ENCODE measurements around the gene CGREF1.

Gene CGREF1

GRCh38 chr2:27135478-27135955, 16.6 kb upstream of the CGREF1 start:
- peaks cover 30% of the 10 kb centered on the region for H3K36me3 ChIP-seq
- no peaks in the 10 kb centered on the region for H3K27me3 ChIP-seq
- H3K9me3 ChIP-seq = no peaks in the 10 kb centered on the region
- peaks cover 15 to 17% of the 10 kb centered on the region in 2 experiments for H3K4me1 ChIP-seq (ENCODE audit: control insufficient read depth in 1 of 2, insufficient read depth in 1 of 2, low read depth in 1 of 2, low read length in 1 of 2)
- TF ChIP-seq, protein P1, sequence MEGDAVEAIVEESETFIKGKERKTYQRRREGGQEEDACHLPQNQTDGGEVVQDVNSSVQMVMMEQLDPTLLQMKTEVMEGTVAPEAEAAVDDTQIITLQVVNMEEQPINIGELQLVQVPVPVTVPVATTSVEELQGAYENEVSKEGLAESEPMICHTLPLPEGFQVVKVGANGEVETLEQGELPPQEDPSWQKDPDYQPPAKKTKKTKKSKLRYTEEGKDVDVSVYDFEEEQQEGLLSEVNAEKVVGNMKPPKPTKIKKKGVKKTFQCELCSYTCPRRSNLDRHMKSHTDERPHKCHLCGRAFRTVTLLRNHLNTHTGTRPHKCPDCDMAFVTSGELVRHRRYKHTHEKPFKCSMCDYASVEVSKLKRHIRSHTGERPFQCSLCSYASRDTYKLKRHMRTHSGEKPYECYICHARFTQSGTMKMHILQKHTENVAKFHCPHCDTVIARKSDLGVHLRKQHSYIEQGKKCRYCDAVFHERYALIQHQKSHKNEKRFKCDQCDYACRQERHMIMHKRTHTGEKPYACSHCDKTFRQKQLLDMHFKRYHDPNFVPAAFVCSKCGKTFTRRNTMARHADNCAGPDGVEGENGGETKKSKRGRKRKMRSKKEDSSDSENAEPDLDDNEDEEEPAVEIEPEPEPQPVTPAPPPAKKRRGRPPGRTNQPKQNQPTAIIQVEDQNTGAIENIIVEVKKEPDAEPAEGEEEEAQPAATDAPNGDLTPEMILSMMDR (IDR thresholded peaks at IDR 0.05) = no peak
- peak overlapping the region; percentile 87 for H3K27ac ChIP-seq
- H3K4me3 ChIP-seq (ENCODE audit: low read depth in 1 of 2, low read length in 1 of 2) = no peak overlapping the region

DNA sequence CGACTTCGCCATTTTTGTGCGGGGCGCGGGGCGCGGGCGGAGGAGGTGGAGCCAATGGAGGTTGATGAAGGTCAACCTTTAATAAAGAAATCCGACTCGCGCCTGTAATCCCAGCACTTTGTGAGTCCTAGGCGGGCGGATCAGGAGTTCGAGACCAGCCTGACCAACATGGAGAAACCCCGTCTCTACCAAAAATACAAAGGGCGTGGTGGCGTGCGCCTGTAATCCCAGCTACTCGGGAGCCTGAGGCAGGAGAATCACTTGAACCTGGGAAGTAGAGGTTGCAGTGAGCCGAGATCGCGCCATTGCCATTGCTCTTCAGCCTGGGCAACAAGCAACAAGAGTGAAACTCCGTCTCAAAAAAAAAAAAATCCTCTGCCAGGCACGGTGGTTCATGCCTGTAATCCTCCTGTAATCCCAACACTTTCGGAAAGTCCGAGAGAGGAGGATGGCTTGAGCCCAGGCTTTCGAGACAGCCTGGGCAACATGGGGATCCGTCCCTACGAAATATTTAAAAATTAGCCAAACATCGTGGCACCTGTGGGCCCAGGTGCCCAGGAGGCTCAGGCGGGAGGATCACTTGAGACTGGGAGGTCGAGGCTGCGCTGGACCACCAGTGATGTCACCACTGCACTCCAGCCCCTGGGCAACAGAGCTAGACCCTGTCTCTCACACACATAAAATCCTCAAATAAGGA, 16.0 kb upstream of the CGREF1 start:
- Histone ChIP-seq H3K27ac (peak overlapping the region; percentile 87), H3K4me3 (ENCODE audit: low read depth in 1 of 2, low read length in 1 of 2) (peak overlapping the region; percentile 92 to 93), H3K27me3 (no peaks in the 10 kb centered on the region), H3K36me3 (peaks cover 35% of the 10 kb centered on the region), H3K9me3 (no peaks in the 10 kb centered on the region), H3K4me1 (ENCODE audit: control insufficient read depth in 1 of 2, insufficient read depth in 1 of 2, low read depth in 1 of 2, low read length in 1 of 2) (peaks cover 15 to 17% of the 10 kb centered on the region in 2 experiments)
- TF ChIP-seq, protein P1 (IDR thresholded peaks at IDR 0.05) = peak; percentile 2

DNA sequence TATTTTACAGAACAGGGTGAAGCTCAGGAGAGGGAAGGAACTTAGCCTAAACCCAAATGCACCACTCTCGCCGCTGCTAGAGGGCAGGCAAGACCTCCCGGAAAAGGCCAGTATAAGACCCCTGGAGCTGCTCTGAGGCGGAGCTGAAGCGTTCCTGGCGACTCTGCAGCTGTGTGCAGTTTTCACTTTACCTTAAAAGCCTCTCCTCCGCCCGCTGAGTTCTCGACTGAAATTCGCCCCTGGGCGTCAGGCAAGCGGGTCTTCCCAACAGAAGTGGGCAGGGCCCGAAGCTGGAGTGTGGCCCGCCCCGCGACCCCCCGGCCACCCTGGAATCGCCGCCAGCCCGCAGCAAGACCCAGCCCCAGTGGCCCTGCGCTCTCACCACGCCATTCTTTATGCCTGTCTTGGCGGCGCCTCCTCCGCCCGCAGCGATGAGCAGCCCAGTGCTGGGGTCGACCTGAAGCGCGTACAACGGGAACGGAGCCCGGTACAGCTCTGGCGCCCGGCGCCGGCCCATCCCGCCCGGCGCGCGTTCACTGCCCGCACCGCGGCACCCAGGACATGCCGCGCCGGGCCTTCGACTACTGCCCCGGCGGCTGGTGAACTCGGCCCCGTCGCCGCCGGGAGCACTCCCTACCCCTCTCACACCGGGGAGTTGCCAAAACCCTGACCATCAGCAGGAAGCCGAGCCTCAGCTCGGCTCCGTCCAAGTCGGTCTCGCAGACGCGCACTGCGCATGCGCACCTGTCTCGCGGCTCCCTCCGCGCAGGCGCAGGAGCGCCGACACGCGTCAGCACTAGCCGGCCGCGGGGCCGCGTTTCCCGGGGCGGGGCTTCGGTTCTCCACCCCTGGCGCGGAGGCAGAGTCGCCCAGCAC, 15.2 kb upstream of the CGREF1 start, which contains the start of gene PREB:
TSS of gene PREB (minus strand) at position 732 of the 876 bp plus-strand sequence. CDS start at position 517, 215 bp downstream.
- TF ChIP-seq, protein P1 (IDR thresholded peaks at IDR 0.05) = peak; percentile 40
- H3K4me1 ChIP-seq (ENCODE audit: control insufficient read depth in 1 of 2, insufficient read depth in 1 of 2, low read depth in 1 of 2, low read length in 1 of 2) = peaks cover 15 to 17% of the 10 kb centered on the region in 2 experiments

DNA sequence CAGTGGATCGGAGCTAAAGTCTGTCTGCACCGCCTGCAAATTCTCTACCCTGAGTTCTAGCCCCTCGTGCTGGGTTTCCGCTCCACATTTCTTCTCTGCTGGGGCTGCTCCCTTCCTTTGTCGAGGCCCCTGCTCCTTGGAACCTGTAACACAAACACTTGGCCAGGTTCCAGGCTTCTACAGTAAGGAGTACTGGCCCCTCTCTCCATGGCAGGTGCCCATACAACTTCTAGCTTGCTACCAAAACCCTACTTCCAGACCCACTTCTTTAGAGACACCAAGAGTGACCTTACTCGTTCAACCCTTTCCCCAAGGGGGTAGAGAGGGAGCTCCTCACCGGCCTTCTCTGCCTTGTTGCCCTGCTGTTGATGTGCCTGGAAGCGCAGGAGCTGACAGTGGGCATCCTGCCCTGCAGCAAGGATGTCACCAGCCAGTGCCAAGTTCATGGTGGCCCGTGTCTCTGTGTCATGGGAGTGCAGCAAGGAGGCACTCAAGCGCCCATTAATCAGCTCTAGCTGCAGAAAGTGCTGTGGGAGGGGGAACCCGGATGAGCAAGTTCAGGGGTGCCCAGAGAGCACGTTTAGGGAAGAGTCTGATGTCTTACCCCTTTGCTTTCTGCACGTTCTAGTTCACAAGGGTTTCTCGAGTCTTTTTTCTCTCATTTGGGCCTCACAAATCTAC, 14.4 kb upstream of the CGREF1 start:
- Histone ChIP-seq H3K4me3 (ENCODE audit: low read depth in 1 of 2, low read length in 1 of 2) (peak overlapping the region; percentile 92 to 93), H3K4me1 (ENCODE audit: control insufficient read depth in 1 of 2, insufficient read depth in 1 of 2, low read depth in 1 of 2, low read length in 1 of 2) (peaks cover 15 to 17% of the 10 kb centered on the region in 2 experiments), H3K36me3 (peaks cover 51% of the 10 kb centered on the region), H3K27ac (peak overlapping the region; percentile 87), H3K9me3 (no peaks in the 10 kb centered on the region), H3K27me3 (no peaks in the 10 kb centered on the region)
- TF ChIP-seq, protein P1 (IDR thresholded peaks at IDR 0.05) = no peak

More for the DNA sequence above, 15.2 kb upstream of the CGREF1 start, which contains the start of gene PREB:
- H3K4me3 ChIP-seq (ENCODE audit: low read depth in 1 of 2, low read length in 1 of 2) = peak within 1 kb of the TSS; percentile 92 to 93
- peak within 1 kb of the TSS; percentile 87 for H3K27ac ChIP-seq
- no peaks in the 10 kb centered on the region for H3K9me3 ChIP-seq
- H3K27me3 ChIP-seq = no peaks in the 10 kb centered on the region
- H3K36me3 ChIP-seq = peaks cover 43% of the 10 kb centered on the region

DNA sequence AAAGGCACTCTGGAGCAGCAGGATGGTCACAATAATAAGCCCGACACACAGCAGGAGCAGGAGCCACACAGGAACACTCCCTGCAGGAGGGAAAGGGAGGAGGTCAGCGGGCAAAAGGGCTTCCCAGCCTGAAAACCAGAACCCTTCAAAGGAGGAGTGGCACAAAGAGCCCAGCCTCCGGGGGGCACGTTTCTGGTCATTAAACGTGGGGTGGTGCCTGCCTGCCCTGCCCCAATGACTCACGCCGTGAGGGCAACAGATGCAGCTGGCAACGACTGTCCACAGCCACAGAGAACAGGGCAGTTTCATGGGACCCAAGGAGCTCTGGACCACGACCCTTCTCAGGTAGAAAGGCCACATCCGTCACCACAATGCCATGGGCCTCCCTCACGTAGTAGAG, 12.5 kb upstream of the CGREF1 start:
- Histone ChIP-seq H3K27ac (no peak overlapping the region), H3K4me3 (ENCODE audit: low read depth in 1 of 2, low read length in 1 of 2) (no peak overlapping the region)

More for the DNA sequence above, 12.5 kb upstream of the CGREF1 start:
- H3K4me1 ChIP-seq (ENCODE audit: control insufficient read depth in 1 of 2, insufficient read depth in 1 of 2, low read depth in 1 of 2, low read length in 1 of 2) = peaks cover 15 to 17% of the 10 kb centered on the region in 2 experiments
- TF ChIP-seq, protein P1 (IDR thresholded peaks at IDR 0.05) = no peak
- peaks cover 55% of the 10 kb centered on the region for H3K36me3 ChIP-seq
- no peaks in the 10 kb centered on the region for H3K27me3 ChIP-seq
- no peaks in the 10 kb centered on the region for H3K9me3 ChIP-seq

Data from neutrophil (primary cell).